IPS-20b (cell line): Measurements from ENCODE around the gene SSBP3.
A peak's percentile ranks its signal among the peaks of the same experiment; 100 is the strongest.
"Not testable (repeated sequence)": the region's sequence is repeated elsewhere in the genome, so short reads cannot be mapped to it uniquely, and the experiment has no call there.

Source experiments
- H3K27ac ChIP-seq: one replicate; pipeline ENCODE4 v1.5.1; 2013; ENCODE audit warnings: low read length
- H3K27me3 ChIP-seq: 2 replicates; pipeline ENCODE4 v1.6.1; 2013; ENCODE audit warnings: mild to moderate bottlenecking, low read length, inconsistent platforms; ENCODE audit not compliant: insufficient read depth
- H3K36me3 ChIP-seq: 2 replicates; pipeline ENCODE4 v1.6.1; 2013; ENCODE audit warnings: low read depth, mild to moderate bottlenecking, inconsistent platforms, low read length, moderate library complexity; ENCODE audit not compliant: insufficient read depth
- H3K4me1 ChIP-seq: 2 replicates; pipeline ENCODE4 v1.6.1; 2013; ENCODE audit warnings: mild to moderate bottlenecking, control low read depth, inconsistent platforms, low read length, moderate library complexity; ENCODE audit not compliant: insufficient read depth
- H3K4me3 ChIP-seq: 2 replicates; pipeline ENCODE4 v1.5.1; 2013; ENCODE audit warnings: mild to moderate bottlenecking, low read length, inconsistent platforms
- H3K9ac ChIP-seq: 2 replicates; pipeline ENCODE4 v1.6.1; 2013; ENCODE audit warnings: low read depth, mild to moderate bottlenecking, inconsistent platforms, low read length, moderate library complexity
- H3K9me3 ChIP-seq: 2 replicates; pipeline ENCODE4 v1.6.1; 2013; ENCODE audit warnings: mild to moderate bottlenecking, low read depth, low read length, inconsistent platforms; ENCODE audit not compliant: insufficient read depth

Gene SSBP3

GRCh38 chr1:54406339-54407153 lies at the start of gene SSBP3:
Gene SSBP3, minus strand, starts transcription at chr1:54406394.
- peak within 1 kb of the TSS; percentile 85 for H3K4me3 ChIP-seq
- peaks cover 46% of the 10 kb centered on the region for H3K4me1 ChIP-seq
- peak within 1 kb of the TSS; percentile 98 for H3K27ac ChIP-seq
- H3K36me3 ChIP-seq, result peaks cover 23% of the 10 kb centered on the region
- peak within 1 kb of the TSS; percentile 95; the same call in 1 of the 2 replicates for H3K9ac ChIP-seq
- H3K9me3 ChIP-seq, result no peaks in the 10 kb centered on the region
- H3K27me3 ChIP-seq, result no peaks in the 10 kb centered on the region

GRCh38 chr1:54453509-54453908 lies 47.3 kb upstream of the SSBP3 start:
- peaks cover 14% of the 10 kb centered on the region for H3K9me3 ChIP-seq
- H3K36me3 ChIP-seq, result no peaks in the 10 kb centered on the region
- H3K27ac ChIP-seq, result no peak overlapping the region

GRCh38 chr1:54453022-54453421 lies 46.8 kb upstream of the SSBP3 start:
- Histone ChIP-seq H3K4me3 (no peak overlapping the region), H3K9me3 (peaks cover 15% of the 10 kb centered on the region), H3K9ac (no peak overlapping the region), H3K36me3 (no peaks in the 10 kb centered on the region), H3K4me1 (no peaks in the 10 kb centered on the region), H3K27ac (no peak overlapping the region), H3K27me3 (no peaks in the 10 kb centered on the region)

More at GRCh38 chr1:54453509-54453908, 47.3 kb upstream of the SSBP3 start:
- Histone ChIP-seq H3K4me1 (no peaks in the 10 kb centered on the region), H3K27me3 (no peaks in the 10 kb centered on the region), H3K9ac (no peak overlapping the region), H3K4me3 (no peak overlapping the region)

GRCh38 chr1:54449431-54449830 lies 43.2 kb upstream of the SSBP3 start:
- not testable (repeated sequence) for H3K27ac ChIP-seq

GRCh38 chr1:54448801-54449200 lies 42.6 kb upstream of the SSBP3 start:
- H3K4me1 ChIP-seq, H3K27ac ChIP-seq, H3K27me3 ChIP-seq, H3K9ac ChIP-seq, H3K4me3 ChIP-seq, H3K36me3 ChIP-seq: not testable (repeated sequence)
- peaks cover 15% of the 10 kb centered on the region for H3K9me3 ChIP-seq

More at GRCh38 chr1:54449431-54449830, 43.2 kb upstream of the SSBP3 start:
- not testable (repeated sequence) for H3K27me3 ChIP-seq, H3K9ac ChIP-seq, H3K4me3 ChIP-seq, H3K36me3 ChIP-seq, H3K4me1 ChIP-seq
- peaks cover 15% of the 10 kb centered on the region for H3K9me3 ChIP-seq

GRCh38 chr1:54447081-54447480 lies 40.9 kb upstream of the SSBP3 start:
- not testable (repeated sequence) for H3K27me3 ChIP-seq, H3K27ac ChIP-seq, H3K36me3 ChIP-seq

GRCh38 chr1:54442185-54442584 lies 36.0 kb upstream of the SSBP3 start:
- no peaks in the 10 kb centered on the region for H3K9me3 ChIP-seq
- H3K27ac ChIP-seq, result no peak overlapping the region
- no peaks in the 10 kb centered on the region for H3K36me3 ChIP-seq
- no peak overlapping the region for H3K9ac ChIP-seq
- H3K4me1 ChIP-seq, result no peaks in the 10 kb centered on the region
- no peaks in the 10 kb centered on the region for H3K27me3 ChIP-seq
- no peak overlapping the region for H3K4me3 ChIP-seq

More at GRCh38 chr1:54447081-54447480, 40.9 kb upstream of the SSBP3 start:
- H3K4me1 ChIP-seq, H3K9ac ChIP-seq, H3K4me3 ChIP-seq: not testable (repeated sequence)
- H3K9me3 ChIP-seq, result peaks cover 15% of the 10 kb centered on the region

GRCh38 chr1:54439550-54440223 lies 33.5 kb upstream of the SSBP3 start:
- H3K4me3 ChIP-seq, result no peak overlapping the region
- H3K27me3 ChIP-seq, result no peaks in the 10 kb centered on the region
- no peaks in the 10 kb centered on the region for H3K4me1 ChIP-seq
- H3K9me3 ChIP-seq, result no peaks in the 10 kb centered on the region
- H3K27ac ChIP-seq, result no peak overlapping the region
- H3K36me3 ChIP-seq, result no peaks in the 10 kb centered on the region
- no peak overlapping the region for H3K9ac ChIP-seq

GRCh38 chr1:54437783-54438182 lies 31.6 kb upstream of the SSBP3 start:
- Histone ChIP-seq H3K9ac (no peak overlapping the region), H3K27ac (no peak overlapping the region), H3K36me3 (no peaks in the 10 kb centered on the region), H3K4me1 (no peaks in the 10 kb centered on the region), H3K9me3 (no peaks in the 10 kb centered on the region), H3K27me3 (no peaks in the 10 kb centered on the region), H3K4me3 (no peak overlapping the region)

- Histone ChIP-seq H3K9me3 (no peaks in the 10 kb centered on the region), H3K27me3 (no peaks in the 10 kb centered on the region), H3K4me3 (no peak overlapping the region), H3K27ac (no peak overlapping the region), H3K4me1 (no peaks in the 10 kb centered on the region), H3K9ac (no peak overlapping the region), H3K36me3 (no peaks in the 10 kb centered on the region)
These were observed 30.6 kb upstream of the SSBP3 start for GRCh38 chr1:54436826-54437225.

GRCh38 chr1:54429838-54430237 lies 23.6 kb upstream of the SSBP3 start:
- no peak overlapping the region for H3K4me3 ChIP-seq
- H3K36me3 ChIP-seq, result no peaks in the 10 kb centered on the region
- H3K9ac ChIP-seq, result no peak overlapping the region
- H3K27ac ChIP-seq, result no peak overlapping the region
- no peaks in the 10 kb centered on the region for H3K4me1 ChIP-seq
- H3K27me3 ChIP-seq, result no peaks in the 10 kb centered on the region
- H3K9me3 ChIP-seq, result no peaks in the 10 kb centered on the region
